Loucy (cell line): ENCODE data around the gene NTN1.
"Not testable (repeated sequence)": the region's sequence is repeated elsewhere in the genome, so short reads cannot be mapped to it uniquely, and the experiment has no call there.

ENCODE experiments used
- EZH2phosphoT487 ChIP-seq: fragments of 200-600 bp; IDR thresholded peaks from 2 replicates; pipeline ENCODE4 v1.6.1; 2018; ENCODE audit warnings: antibody characterized with exemption, mild to moderate bottlenecking, moderate library complexity, borderline replicate concordance
- TF ChIP-seq, protein P1 (sequence below): fragments of 200-600 bp; sonication (generic); conservative IDR thresholded peaks from 2 replicates; pipeline ENCODE4 v1.5.1; 2014; ENCODE audit warnings: mild to moderate bottlenecking, antibody characterized with exemption, low read length

DNA sequence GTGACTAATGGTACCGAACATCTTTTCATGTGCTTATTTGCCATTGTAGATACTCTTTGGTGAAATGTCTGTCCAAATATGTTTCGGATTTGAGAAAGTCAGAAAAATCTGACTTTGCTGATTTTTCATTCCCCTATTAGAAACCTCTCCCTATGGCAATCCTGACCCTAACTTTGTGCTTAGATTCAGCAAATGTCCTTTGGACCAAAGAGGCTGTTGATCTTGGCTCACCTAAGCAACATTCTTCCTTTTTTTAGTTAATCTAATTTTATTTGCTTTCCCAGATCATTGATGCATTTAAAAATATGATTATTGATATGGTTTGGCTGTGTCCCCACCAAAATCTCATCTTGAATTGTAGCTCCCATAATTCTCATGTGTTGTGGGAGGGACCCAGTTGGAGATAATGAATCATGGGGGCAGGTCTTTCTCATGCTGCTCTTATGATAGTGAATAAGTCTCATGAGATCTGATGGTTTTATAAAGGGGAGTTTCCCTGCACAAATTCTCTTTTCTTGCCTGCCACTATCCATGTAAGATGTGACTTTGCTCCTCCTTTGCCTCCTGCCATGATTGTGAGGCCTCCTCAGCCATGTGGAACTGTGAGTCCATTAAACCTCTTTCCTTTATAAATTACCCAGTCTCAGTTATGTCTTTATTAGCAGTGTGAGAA, 32.9 kb upstream of the NTN1 start:
- TF ChIP-seq, protein P1, sequence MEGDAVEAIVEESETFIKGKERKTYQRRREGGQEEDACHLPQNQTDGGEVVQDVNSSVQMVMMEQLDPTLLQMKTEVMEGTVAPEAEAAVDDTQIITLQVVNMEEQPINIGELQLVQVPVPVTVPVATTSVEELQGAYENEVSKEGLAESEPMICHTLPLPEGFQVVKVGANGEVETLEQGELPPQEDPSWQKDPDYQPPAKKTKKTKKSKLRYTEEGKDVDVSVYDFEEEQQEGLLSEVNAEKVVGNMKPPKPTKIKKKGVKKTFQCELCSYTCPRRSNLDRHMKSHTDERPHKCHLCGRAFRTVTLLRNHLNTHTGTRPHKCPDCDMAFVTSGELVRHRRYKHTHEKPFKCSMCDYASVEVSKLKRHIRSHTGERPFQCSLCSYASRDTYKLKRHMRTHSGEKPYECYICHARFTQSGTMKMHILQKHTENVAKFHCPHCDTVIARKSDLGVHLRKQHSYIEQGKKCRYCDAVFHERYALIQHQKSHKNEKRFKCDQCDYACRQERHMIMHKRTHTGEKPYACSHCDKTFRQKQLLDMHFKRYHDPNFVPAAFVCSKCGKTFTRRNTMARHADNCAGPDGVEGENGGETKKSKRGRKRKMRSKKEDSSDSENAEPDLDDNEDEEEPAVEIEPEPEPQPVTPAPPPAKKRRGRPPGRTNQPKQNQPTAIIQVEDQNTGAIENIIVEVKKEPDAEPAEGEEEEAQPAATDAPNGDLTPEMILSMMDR: not testable (repeated sequence)
- TF ChIP-seq EZH2phosphoT487: not testable (repeated sequence)
